GM19438 (cell line): Measurements from ENCODE around the gene ECT2.
"Not testable (repeated sequence)": the region's sequence is repeated elsewhere in the genome, so short reads cannot be mapped to it uniquely, and the experiment has no call there.

ENCODE experiments used
- ATAC-seq: cut with Tn5 transposase; IDR thresholded peaks from one replicate; pipeline ENCODE4 v1.9.1; 2021; ENCODE audit warnings: low read depth; ENCODE audit not compliant: unreplicated experiment

Gene ECT2

DNA sequence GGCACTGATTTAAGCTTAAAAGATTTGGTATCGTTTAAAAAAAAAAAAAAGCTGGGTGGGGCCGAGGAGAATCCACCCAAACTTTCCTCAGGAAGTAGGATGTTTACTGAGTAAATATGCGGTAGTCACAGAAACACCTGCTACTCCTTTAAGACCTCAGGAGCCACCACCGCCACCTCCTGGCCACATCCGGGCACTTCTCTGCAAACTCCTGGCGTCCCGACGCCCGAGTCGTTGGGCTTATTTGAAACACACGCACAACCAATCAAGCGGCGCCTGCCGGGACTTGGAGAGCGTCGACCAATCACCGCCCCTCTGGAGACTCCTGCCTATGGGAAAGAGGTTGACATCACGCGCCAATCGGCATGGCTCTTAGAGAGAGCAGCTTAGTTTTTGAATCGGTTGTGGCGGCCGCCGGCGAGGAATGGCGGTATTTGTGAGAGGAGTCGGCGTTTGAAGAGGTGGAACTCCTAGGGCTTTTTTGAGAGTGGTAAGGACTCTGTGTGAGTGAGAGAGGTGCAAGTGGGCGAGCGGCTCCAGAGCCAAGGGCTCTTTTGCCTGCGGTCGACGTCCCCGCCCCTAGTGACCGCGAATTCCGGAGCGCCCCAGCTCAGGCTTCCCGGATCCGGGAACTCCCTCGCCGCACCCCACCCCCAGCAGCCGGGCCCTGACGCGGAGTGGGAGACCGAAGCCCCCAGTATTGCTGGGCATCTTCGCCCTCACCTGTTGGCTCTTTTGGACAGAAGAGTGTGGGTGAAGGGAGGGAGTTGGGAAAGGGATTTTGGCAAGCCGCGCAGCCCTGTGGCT is at the start of gene ECT2:
ECT2 (plus strand) TSS at position 359 of the 807 bp plus-strand sequence. CDS start 3,805 bp downstream, outside the sequence.
- ATAC-seq, result peak; percentile 98

- ATAC-seq, result no peak
These were observed 49.5 kb upstream of the ECT2 start for GRCh38 chr3:172700936-172701455.

DNA sequence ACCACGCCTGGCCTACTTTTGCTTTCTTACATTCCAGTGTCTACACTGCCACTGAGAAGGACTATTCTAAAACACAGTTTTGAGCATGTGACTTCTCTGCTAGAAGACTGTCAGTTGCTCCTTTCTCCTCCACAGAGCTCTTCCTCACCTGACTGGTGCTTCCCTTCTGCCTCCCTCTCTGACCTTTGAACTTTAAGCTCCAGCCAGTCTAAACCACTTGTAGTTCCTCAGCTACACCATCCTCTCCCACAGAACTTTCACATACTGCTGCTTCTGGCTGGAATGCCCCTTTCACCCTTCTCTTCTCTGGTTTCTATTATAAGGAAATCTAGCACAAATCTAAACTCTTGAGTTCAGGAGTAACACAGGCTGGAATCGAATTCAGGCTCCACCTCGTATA is 48.8 kb upstream of the ECT2 start:
- no peak for ATAC-seq

DNA sequence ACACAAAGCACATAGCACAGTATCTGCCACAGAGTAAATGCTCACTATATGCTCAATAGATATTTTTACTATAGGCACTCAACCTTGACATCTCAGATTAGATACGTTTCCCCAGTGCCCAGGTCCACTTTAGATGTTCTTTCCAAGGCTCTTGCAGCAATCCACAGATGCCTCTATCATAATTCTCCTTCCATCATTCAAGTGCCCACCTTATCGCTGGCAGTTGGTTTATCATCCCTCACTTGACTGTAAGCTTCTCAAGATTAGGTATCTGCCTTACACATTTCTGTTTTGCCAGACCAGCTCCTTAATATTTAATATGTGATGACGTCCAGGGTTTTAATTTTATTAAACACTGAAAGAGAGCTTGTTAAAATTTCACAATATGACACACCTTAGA is 48.3 kb upstream of the ECT2 start:
- ATAC-seq, result no peak

GRCh38 chr3:172702731-172703130 is 47.8 kb upstream of the ECT2 start:
- ATAC-seq, result not testable (repeated sequence)

DNA sequence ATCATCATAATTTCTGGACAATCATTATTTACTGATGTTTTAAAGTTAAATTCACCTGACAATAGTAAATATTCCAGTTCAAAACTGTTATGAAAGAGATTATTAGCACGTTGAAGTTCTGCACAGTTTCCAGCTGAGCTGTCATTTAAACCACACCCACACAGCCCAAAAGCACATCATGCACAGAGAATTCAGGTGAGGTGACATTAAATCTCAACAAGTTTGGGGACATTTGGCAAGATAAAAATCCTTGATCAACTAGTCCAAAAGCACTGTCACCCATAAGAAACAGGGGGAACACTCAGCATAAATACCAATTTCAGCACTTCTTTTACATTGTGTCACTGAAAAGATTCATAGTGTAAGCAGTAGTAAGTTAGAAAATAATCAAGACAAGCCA is 46.5 kb upstream of the ECT2 start:
- no peak for ATAC-seq

DNA sequence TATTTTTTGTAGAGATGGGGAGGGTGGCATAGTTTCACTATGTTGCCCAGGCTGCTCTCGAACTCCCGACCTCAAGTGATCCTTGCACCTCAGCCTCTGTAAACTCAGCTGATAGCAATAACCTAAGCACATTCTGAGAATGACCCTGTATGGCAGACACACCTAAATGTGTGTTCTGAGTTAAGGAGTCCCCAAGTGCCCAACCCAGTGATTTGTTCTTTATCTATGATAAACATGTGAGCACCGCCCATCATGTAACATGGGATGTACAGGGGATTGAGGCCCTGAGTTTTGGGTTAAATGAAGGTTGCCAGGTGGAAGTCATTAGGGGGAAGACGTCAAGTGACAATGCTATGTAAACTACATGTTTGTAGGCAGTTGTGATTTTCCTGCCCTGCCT is 45.4 kb upstream of the ECT2 start:
- ATAC-seq, result no peak

- no peak for ATAC-seq
These were observed 43.5 kb upstream of the ECT2 start for GRCh38 chr3:172707030-172707429.

DNA sequence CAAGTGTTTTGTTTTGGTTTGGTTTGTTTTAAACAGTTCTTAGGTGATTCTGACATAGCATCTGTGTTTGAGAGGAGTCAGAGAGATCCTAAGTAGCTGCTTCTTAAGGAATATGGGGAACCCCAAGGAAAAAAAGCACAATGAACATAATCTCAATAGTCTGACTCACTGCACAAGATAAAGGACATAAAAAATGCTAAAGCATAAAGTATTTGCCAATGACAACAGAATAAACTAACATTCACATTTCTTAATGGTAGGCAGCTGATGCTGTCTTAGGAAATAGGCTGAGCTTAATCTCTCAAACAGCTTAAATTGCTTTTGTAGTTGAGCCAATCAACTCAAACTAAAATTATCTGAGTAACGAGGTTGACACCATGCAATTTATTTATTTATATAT is 42.6 kb upstream of the ECT2 start:
- no peak for ATAC-seq

GRCh38 chr3:172708921-172709773 is 41.4 kb upstream of the ECT2 start:
- ATAC-seq, result no peak

DNA sequence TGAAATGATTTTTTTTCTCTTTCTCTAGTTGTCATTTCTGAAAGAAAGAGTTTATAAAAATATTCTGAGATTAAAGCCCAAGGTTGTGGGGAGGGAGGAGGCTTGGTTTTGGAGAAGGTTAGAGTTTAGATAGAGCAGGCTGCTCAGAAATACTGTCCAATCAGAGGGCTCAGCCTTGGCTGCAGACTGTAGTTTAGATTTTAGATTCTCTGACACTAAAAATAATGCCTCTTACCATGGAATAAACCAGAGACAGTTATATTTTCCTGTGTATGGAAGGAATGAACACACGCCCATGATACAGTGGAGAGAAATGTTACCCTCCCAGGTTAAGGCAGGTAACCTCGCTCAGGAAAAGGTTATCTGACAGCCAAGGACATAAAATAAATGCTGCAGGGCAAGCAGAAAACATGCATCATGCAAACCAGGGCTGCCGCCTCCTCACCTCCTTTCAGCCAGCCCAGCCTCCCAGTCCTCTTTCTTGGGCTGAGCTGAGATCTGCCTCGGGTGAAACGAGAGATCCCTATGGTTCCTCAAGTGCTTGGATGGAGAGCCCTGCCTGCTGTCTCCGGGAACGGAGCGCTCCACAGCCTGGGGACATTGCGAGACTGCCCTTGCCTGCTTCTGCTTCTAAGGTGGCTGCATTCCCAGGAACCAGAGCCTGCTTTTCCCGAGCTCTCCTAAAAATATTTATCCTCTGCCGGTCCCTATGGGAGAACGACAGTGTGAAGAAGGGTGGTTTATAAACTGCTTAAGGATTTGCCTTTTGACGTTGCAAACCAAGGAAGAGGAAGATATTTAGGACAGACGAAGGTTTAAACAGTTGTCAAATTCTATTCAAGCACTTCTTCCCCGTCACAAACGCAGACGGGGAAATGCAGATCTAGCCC is 40.5 kb upstream of the ECT2 start:
- peak; percentile 4 for ATAC-seq

DNA sequence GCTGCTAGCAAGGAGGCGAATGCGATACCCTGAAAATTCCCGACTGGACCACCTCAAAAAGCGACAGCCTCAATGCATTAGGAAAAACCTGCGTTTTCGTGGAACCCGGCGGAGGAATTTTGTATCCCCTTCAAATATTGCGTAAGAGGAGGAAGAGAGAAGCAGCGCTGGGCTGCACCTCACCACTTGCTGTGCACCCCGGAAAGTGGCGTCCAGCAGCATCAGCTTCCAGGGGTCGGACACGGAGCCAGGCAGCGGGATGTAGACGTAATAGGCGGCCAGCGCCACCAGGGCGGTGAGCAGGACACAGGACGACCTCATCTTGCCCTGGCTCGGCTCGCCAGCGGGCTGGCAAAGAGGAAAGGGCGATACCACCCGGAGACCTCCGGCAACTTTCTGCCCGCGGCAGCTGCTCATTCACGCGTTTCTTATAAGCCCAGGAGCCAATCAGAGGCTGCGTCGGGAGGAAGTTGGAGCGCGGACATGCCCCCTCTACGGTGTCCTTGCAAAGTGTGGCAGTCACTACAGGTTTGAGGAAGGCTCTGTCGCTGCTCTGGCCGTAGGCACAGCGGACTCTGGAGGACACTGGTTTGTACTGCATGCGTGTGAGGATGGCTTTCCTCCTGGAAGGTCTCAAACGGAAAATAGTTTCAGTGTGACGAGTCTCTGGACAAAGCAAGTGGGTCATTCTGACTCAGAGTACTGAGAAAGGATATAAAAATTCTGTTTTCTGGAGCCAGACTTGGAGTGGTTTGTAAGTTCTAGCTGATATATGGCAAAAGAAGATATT is 39.7 kb upstream of the ECT2 start, which contains the start of gene NCEH1:
NCEH1 (minus strand) TSS at position 404 of the 790 bp plus-strand sequence; CDS start at position 321, 83 bp downstream.
- ATAC-seq, result peak; percentile 99

DNA sequence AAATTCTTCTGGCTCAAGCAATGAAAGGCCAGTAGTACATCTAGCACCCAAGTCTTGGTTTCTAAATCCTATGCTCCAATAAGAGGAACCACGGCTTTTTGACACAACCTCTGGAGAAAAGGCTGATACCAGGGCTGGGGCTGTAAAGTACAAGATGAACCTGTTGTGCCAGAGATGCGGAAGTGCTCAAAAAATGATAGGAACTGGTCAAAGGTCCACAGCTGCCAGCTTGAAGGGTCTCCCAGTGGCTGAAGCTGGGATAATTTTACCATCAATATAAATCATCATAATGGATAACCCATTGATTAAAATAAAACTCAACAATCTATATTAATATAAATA is 39.1 kb upstream of the ECT2 start:
- peak; percentile 4 for ATAC-seq

DNA sequence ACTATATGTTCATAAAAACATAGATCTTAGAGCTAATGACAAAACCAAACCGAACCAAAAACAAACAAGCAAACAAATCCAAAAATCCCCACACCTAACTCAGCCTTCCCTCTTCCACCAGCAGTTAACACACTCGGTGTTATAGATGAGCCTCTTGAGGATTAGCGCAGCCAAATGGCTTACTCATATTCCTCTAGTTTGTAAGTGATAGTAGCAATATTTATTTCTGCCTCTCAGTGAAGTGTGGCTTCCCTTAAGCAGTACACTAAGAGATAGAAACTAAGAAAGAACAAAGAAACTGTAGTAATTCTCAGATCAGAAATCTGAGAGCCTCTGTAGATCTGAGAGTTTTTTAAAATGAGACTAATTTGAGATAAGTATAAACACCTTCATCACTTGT is 37.2 kb upstream of the ECT2 start:
- no peak for ATAC-seq

DNA sequence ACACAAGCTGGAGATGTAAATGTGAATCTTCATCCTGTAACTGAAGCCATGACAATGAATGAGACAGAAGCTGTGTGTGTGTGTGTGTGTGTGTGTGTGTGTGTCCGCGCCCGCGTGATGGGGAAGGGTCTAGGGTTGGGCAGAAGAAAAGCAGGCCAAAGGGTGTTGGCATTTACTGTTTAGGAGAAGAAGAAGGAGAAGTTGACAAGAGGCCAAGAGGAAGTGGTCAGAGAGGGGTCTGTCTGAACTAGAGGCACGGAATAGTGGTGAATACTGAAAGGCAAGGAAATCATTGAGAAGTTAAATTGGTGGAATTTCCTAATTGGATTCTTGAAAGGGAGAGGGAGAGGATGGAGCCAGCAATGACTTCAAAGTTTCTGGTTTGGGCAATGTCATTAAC is 34.0 kb upstream of the ECT2 start:
- no peak for ATAC-seq

DNA sequence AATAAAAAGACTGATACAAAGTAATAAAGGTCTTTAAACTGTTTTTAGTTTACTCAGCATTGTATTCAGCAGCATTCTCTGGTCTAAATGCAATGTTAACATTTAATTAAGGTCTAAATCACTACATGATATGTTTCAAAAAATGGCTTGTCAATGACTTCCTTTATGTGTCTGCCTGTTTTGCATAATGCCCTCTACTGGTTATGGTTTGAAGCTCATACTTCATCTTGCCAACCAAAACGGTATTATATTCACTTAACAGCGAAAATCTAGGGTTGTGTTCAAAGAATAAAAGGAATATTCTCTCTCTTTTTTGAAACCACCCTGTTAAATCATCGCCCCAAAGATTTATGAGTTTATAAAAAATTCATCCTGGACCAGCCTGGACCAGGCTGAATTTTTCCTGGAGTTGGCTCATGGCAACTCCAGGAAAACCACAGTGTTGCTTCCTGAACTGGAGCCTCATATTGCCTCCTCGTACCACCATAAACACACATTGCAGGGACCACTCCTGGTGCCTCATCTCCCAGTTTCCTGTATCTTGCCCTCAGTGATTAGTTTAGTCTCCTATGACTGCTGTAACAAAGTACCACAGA is 32.9 kb upstream of the ECT2 start:
- ATAC-seq, result no peak

- not testable (repeated sequence) for ATAC-seq
These were observed 27.9 kb upstream of the ECT2 start for GRCh38 chr3:172722536-172723040.

- ATAC-seq, result no peak
These were observed 24.1 kb upstream of the ECT2 start for GRCh38 chr3:172726380-172726779.

- ATAC-seq, result no peak
These were observed 15.5 kb upstream of the ECT2 start for GRCh38 chr3:172735014-172735413.
